Smooth muscle cell of trachea (primary cell): ENCODE results near the gene SDC1. TPM values are rescaled to one million over a fixed set of nuclear protein-coding genes. Genes with fewer than 3 reads are reported as not detected.

Experiments
- total RNA-seq: library from RNA; depleted of rRNA; stranded (reverse); fragments of >200 nt; gene quantifications from 2 replicates; pipeline ENCODE4 v1.2.1, GENCODE V29; 2014

The SDC1 gene
- 57.6 and 63.1 TPM in 2 replicates for total RNA-seq

GRCh38 chr2:20224716-20225293 is at the start of gene SDC1:
SDC1 (minus strand) TSS chr2:20225130; CDS start chr2:20224867, 263 bp downstream.

Other genes starting within 250 kb of the SDC1 start
- gene WDR35, start 235.0 kb downstream of the SDC1 start, total RNA-seq: 13.2 and 20.4 TPM in 2 replicates
- 0.99 and 1.9 TPM in 2 replicates for gene MATN3, start 212.5 kb downstream of the SDC1 start, total RNA-seq
- gene LAPTM4A, start 173.5 kb downstream of the SDC1 start, total RNA-seq: 181 and 242 TPM in 2 replicates
- 44.1 and 44.8 TPM in 2 replicates for gene PUM2, start 125.7 kb upstream of the SDC1 start, total RNA-seq
- gene RHOB, start 221.9 kb upstream of the SDC1 start, total RNA-seq: 35.5 and 138 TPM in 2 replicates